ENCODE results near the gene FERMT3.

The FERMT3 gene

GRCh38 chr11:64222651-64223000 lies 16.1 kb downstream of the FERMT3 start:
- no peak for DNase-seq

GRCh38 chr11:64223001-64223651 lies 16.6 kb downstream of the FERMT3 start:
- DNase-seq: no peak

- DNase-seq: no peak
Observed at GRCh38 chr11:64224151-64224890, 17.8 kb downstream of the FERMT3 start.

- no peak for DNase-seq
Observed at GRCh38 chr11:64224891-64225607, 18.5 kb downstream of the FERMT3 start.

GRCh38 chr11:64225608-64226506 lies 19.3 kb downstream of the FERMT3 start, which contains the start of the genes NUDT22 and TRPT1:
Gene NUDT22 (plus strand): TSS chr11:64226274. CDS start chr11:64226653, 379 bp downstream.
Gene TRPT1 (minus strand): TSS chr11:64226186. CDS start chr11:64225860, 326 bp downstream.
- DNase-seq: peak; percentile 93

- DNase-seq: peak; percentile 71
Observed at GRCh38 chr11:64226507-64227051, 20.1 kb downstream of the FERMT3 start.

GRCh38 chr11:64227405-64227956 lies 21.0 kb downstream of the FERMT3 start:
- DNase-seq: no peak

GRCh38 chr11:64229090-64229743 lies 22.7 kb downstream of the FERMT3 start:
- no peak for DNase-seq

- no peak for DNase-seq
Observed at GRCh38 chr11:64229744-64230170, 23.2 kb downstream of the FERMT3 start.

- DNase-seq: peak; percentile 80
Observed at GRCh38 chr11:64230171-64230984, 23.9 kb downstream of the FERMT3 start, which contains the start of gene DNAJC4. Gene DNAJC4 (plus strand): TSS chr11:64230548. CDS start chr11:64230855, 307 bp downstream.

- DNase-seq: no peak
Observed at GRCh38 chr11:64230985-64231365, 24.5 kb downstream of the FERMT3 start.

- no peak for DNase-seq
Observed at GRCh38 chr11:64231546-64231945, 25.0 kb downstream of the FERMT3 start.

- DNase-seq: no peak
Observed at GRCh38 chr11:64232182-64232966, 25.9 kb downstream of the FERMT3 start.

- DNase-seq: no peak
Observed at GRCh38 chr11:64232967-64233315, 26.4 kb downstream of the FERMT3 start.

- peak; percentile 46 for DNase-seq
Observed at GRCh38 chr11:64233913-64234586, 27.5 kb downstream of the FERMT3 start, which contains the start of gene VEGFB. Gene VEGFB (plus strand): TSS chr11:64234584. CDS start chr11:64234834, 250 bp downstream.

- peak; percentile 43 for DNase-seq
Observed at GRCh38 chr11:64234647-64235379, 28.3 kb downstream of the FERMT3 start.

- no peak for DNase-seq
Observed at GRCh38 chr11:64235437-64236161, 29.1 kb downstream of the FERMT3 start.
